Endothelial cell of umbilical vein (primary cell): ENCODE results near the gene UBXN6. TPM values are rescaled to one million over a fixed set of nuclear protein-coding genes. Genes with fewer than 3 reads are reported as not detected.

ENCODE experiments used
- BruUV-seq: library from RNA; stranded (reverse); fragments of 400-500 nt; replicated peaks from 2 replicates; lab custom pipeline; 2021; lab: Mats Ljungman, UMichigan
- CTCF ChIA-PET: fragments of 300-600, 350-600 bp; sonication (Branson Sonifier 250); formaldehyde crosslinking; loops from one replicate; lab custom pipeline; 2021; ENCODE audit warnings: antibody characterized with exemption, inconsistent platforms; lab: Charles Lee
- POLR2A ChIA-PET: fragments of 300-600, 350-600 bp; sonication (Branson Sonifier 250); formaldehyde crosslinking; loops from one replicate; lab custom pipeline; 2021; ENCODE audit warnings: antibody characterized with exemption, inconsistent platforms; lab: Charles Lee
- DNase-seq: peaks from one replicate; pipeline ENCODE4 v3.0.0-alpha.2; 2011; ENCODE audit warnings: low read depth, low spot score
- FAIRE-seq: peaks from 2 replicates; lab custom pipeline; 2011; peaks lifted over from hg19 to GRCh38; lab: Jason Lieb, UNC
- H2AFZ ChIP-seq: 2 replicates; pipeline ENCODE4 v1.6.0; 2012; ENCODE audit warnings: low read depth, low read length, control low read depth, inconsistent platforms
- H3K27ac ChIP-seq: 2 replicates; pipeline ENCODE4 v1.5.1; 2011; ENCODE audit warnings: low read depth, mild to moderate bottlenecking, control low read depth, low read length, moderate library complexity; ENCODE audit not compliant: insufficient read depth
- H3K27me3 ChIP-seq, 2 experiments: 2 replicates each; pipeline versions ENCODE4 v1.6.0 to v1.6.1; 2011; ENCODE audit warnings: low read length in 2 of 2, mixed read lengths in 1 of 2; ENCODE audit not compliant: control insufficient read depth in 2 of 2, insufficient read depth in 2 of 2
- H3K36me3 ChIP-seq, 2 experiments: 2 replicates in 1 of 2; 3 replicates in 1 of 2; pipeline ENCODE4 v1.5.1; 2011; ENCODE audit warnings: low read length in 2 of 2, mild to moderate bottlenecking in 1 of 2, moderate library complexity in 1 of 2; ENCODE audit not compliant: control insufficient read depth in 2 of 2, insufficient read depth in 2 of 2; ENCODE audit errors: extremely low read depth in 1 of 2
- H3K4me1 ChIP-seq: 3 replicates; pipeline ENCODE4 v1.5.1; 2011; ENCODE audit warnings: mild to moderate bottlenecking, low read length; ENCODE audit not compliant: control insufficient read depth, insufficient read depth; ENCODE audit errors: extremely low read depth
- H3K4me2 ChIP-seq: 2 replicates; pipeline ENCODE4 v1.6.1; 2011; ENCODE audit warnings: low read length, control low read depth, mixed read lengths; ENCODE audit not compliant: insufficient read depth
- H3K4me3 ChIP-seq, 3 experiments: fragments of 200-600 bp in 1 of 3; sonication (generic), shearing (Covaris generic) in 1 of 3; replicated peaks in 1 of 3; 2 replicates each; pipeline ENCODE4 v1.5.1; 2011 to 2016; ENCODE audit warnings: control low read depth in 3 of 3, low read length in 3 of 3, mild to moderate bottlenecking in 2 of 3, inconsistent platforms in 1 of 3, low read depth in 1 of 3, moderate library complexity in 1 of 3; ENCODE audit not compliant: insufficient read depth in 1 of 3
- H3K79me2 ChIP-seq: 2 replicates; pipeline ENCODE4 v1.6.0; 2012; ENCODE audit warnings: low read length, inconsistent platforms; ENCODE audit not compliant: control insufficient read depth, insufficient read depth
- H3K9ac ChIP-seq: replicated peaks from 2 replicates; pipeline ENCODE3; 2011; ENCODE audit warnings: low read length, control low read depth; ENCODE audit not compliant: insufficient read depth; ENCODE audit errors: extremely low read depth
- H3K9me1 ChIP-seq: replicated peaks from 3 replicates; pipeline ENCODE4 v1.6.0; 2011; ENCODE audit warnings: mild to moderate bottlenecking, low read length; ENCODE audit not compliant: control insufficient read depth, insufficient read depth; ENCODE audit errors: extremely low read depth
- H3K9me3 ChIP-seq: replicated peaks from 2 replicates; pipeline ENCODE4 v1.5.1; 2012; ENCODE audit warnings: low read length, inconsistent platforms; ENCODE audit not compliant: control insufficient read depth, insufficient read depth
- H4K20me1 ChIP-seq: replicated peaks from 2 replicates; pipeline ENCODE3; 2011; ENCODE audit warnings: mild to moderate bottlenecking, low read length; ENCODE audit not compliant: control insufficient read depth, insufficient read depth; ENCODE audit errors: extremely low read depth
- EZH2 ChIP-seq: IDR thresholded peaks from 2 replicates; pipeline ENCODE4 v1.6.1; 2012; ENCODE audit warnings: borderline replicate concordance, low read depth, mild to moderate bottlenecking, moderate library complexity, low read length, inconsistent platforms; ENCODE audit not compliant: severe bottlenecking
- FOS ChIP-seq: IDR thresholded peaks from 2 replicates; pipeline ENCODE4 v1.6.1; 2011; ENCODE audit warnings: mild to moderate bottlenecking, low read length, moderate library complexity, borderline replicate concordance; ENCODE audit not compliant: insufficient read depth
- GATA2 ChIP-seq: IDR thresholded peaks from 2 replicates; pipeline ENCODE4 v1.7.0; 2011; ENCODE audit warnings: low read depth, mild to moderate bottlenecking, moderate library complexity, mixed read lengths, low read length; ENCODE audit not compliant: insufficient read length, insufficient read depth
- JUN ChIP-seq: IDR thresholded peaks from 2 replicates; pipeline ENCODE4 v1.6.1; 2011; ENCODE audit warnings: borderline replicate concordance, low read depth; ENCODE audit not compliant: insufficient read length, insufficient read depth
- MYC ChIP-seq: IDR thresholded peaks from one replicate; pipeline ENCODE4 v1.6.1; 2011; ENCODE audit warnings: mild to moderate bottlenecking, low read depth, low read length
- POLR2A ChIP-seq: IDR thresholded peaks from 2 replicates; pipeline ENCODE4 v1.6.1; 2012; ENCODE audit warnings: low read depth, mild to moderate bottlenecking, control low read depth, low read length
- POLR2AphosphoS5 ChIP-seq: IDR thresholded peaks from 2 replicates; pipeline ENCODE4 v1.6.1; 2012; ENCODE audit warnings: low read depth, mild to moderate bottlenecking, control low read depth, low read length, moderate library complexity; ENCODE audit not compliant: insufficient read depth
- dilution Hi-C: fragments of 300-500 bp; cut with MboI; formaldehyde crosslinking; loops from one replicate; pipeline ENCODE4 v1.15.0; 2019; ENCODE audit warnings: low sequenced_read_pairs; ENCODE audit not compliant: extremely low pct_ligation_motif_present
- intact Hi-C: fragments of 100-400 bp; cut with micrococcal nuclease; formaldehyde crosslinking; loops from one replicate; pipeline ENCODE4 v1.10.0; 2022
- polyA plus RNA-seq, 4 experiments: library from polyadenylated mRNA; depleted of rRNA in 3 of 4; stranded (reverse) in 3 of 4; unstranded in 1 of 4; fragments of >200 nt; gene quantifications; 2 replicates each; pipeline versions ENCODE4 v1.2.1 to v1.2.3, GENCODE V29; 2011 to 2012; ENCODE audit warnings: missing spikeins in 1 of 4
- total RNA-seq: library from RNA; stranded (reverse); gene quantifications from 2 replicates; pipeline ENCODE4 v1.2.3, GENCODE V29; 2021
- TF ChIP-seq, protein P1 (sequence below), 2 donors: IDR thresholded peaks; 1 replicate in 1 of 2; 2 replicates in 1 of 2; pipeline ENCODE4 v1.5.1; 2011; ENCODE audit warnings: low read length in 2 of 2, mild to moderate bottlenecking in 2 of 2, moderate library complexity in 2 of 2, control low read depth in 1 of 2, inconsistent platforms in 1 of 2, low read depth in 1 of 2; ENCODE audit not compliant: insufficient read depth in 1 of 2; ENCODE audit errors: extremely low read depth in 1 of 2
- TF ChIP-seq, protein P2 (sequence below): IDR thresholded peaks from 2 replicates; pipeline ENCODE4 v1.6.1; 2011; ENCODE audit not compliant: insufficient read depth, insufficient read length

The UBXN6 gene
- total and polyA plus RNA-seq, 2 donors (not counting 3 experiments of a cell fraction or from before 2014, with no cell fraction given) = 78.5 to 93.7 TPM

- H3K27ac ChIP-seq = no peak overlapping the region
- DNase-seq (no peak), FAIRE-seq (no peak)
- peaks cover 9 to 37% of the 10 kb centered on the region in 2 experiments for H3K36me3 ChIP-seq
- H2AFZ ChIP-seq = no peak overlapping the region
- dilution Hi-C loops = no loop called here
- ChIA-PET POLR2A (no interaction called here), CTCF (no interaction called here)
- intact Hi-C loops = no loop called here
- H3K27me3 ChIP-seq = no peaks in the 10 kb centered on the region
- TF ChIP-seq, protein P1, sequence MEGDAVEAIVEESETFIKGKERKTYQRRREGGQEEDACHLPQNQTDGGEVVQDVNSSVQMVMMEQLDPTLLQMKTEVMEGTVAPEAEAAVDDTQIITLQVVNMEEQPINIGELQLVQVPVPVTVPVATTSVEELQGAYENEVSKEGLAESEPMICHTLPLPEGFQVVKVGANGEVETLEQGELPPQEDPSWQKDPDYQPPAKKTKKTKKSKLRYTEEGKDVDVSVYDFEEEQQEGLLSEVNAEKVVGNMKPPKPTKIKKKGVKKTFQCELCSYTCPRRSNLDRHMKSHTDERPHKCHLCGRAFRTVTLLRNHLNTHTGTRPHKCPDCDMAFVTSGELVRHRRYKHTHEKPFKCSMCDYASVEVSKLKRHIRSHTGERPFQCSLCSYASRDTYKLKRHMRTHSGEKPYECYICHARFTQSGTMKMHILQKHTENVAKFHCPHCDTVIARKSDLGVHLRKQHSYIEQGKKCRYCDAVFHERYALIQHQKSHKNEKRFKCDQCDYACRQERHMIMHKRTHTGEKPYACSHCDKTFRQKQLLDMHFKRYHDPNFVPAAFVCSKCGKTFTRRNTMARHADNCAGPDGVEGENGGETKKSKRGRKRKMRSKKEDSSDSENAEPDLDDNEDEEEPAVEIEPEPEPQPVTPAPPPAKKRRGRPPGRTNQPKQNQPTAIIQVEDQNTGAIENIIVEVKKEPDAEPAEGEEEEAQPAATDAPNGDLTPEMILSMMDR (IDR thresholded peaks at IDR 0.05; ENCODE audit: extremely low read depth in 1 of 2, insufficient read depth in 1 of 2, low read depth in 1 of 2, low read length in 2 of 2) = no peak
- TF ChIP-seq, protein P2, sequence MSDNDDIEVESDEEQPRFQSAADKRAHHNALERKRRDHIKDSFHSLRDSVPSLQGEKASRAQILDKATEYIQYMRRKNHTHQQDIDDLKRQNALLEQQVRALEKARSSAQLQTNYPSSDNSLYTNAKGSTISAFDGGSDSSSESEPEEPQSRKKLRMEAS = no peak
- TF ChIP-seq POLR2AphosphoS5 (no peak), FOS (no peak), MYC (no peak), EZH2 (no peak), GATA2 (no peak), POLR2A (no peak), JUN (no peak)
- H3K4me2 ChIP-seq = no peak overlapping the region
- no peaks in the 10 kb centered on the region for H3K9me3 ChIP-seq
- peaks cover 14% of the 10 kb centered on the region for H3K4me1 ChIP-seq
- no peaks in the 10 kb centered on the region for H4K20me1 ChIP-seq
- H3K9me1 ChIP-seq = no peaks in the 10 kb centered on the region
- no peak overlapping the region for H3K4me3 ChIP-seq
- H3K79me2 ChIP-seq = peaks cover 22% of the 10 kb centered on the region
- H3K9ac ChIP-seq = no peak overlapping the region
- no TSS peak for BruUV-seq
Observed at GRCh38 chr19:4452230-4452990, 5.2 kb downstream of the UBXN6 start.
